Measurements from ENCODE around the gene B3GAT1.
A peak's percentile ranks its signal among the peaks of the same experiment; 100 is the strongest.

B3GAT1 gene

DNA sequence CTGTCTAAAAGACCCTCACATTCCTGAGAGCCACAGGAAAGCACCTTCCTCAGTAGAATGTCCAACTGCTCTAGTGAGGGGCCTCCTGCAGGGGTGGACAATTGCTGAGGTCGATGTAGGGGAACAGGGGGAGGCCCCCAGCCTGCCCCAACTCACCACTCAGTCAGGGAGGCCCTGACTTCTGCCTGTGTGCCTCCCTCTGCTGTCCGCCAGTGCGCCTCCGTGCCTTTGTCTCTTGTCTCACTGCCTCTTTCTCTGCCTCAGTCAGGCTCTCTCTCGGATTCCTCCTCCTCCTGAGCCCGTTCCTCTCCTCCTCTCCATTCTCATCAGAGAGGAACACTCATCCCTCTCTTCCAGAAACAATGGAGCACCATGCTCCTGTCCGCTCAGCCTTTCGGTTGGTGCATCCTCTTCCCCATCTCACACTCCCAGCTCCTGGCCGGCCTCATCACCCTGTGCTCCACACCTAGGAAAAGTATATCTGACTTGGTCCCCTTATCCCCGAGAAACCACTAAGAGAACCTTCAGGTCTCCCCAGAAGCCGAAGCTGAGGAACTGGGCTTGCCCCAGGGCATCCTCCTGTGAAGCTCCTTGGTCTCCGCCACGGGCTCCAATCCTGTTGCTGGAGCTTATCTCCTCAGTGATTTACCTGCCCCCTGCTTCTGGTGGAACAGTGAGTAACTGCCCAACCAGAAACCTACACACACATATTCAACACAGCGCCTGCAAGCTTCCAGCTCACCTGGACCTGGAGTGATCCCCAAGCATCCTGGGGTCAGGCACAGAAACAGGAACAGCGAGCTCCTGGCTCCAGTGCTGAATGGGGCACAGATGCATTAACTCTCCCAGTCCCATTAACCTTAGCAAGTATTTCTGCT lies 2.3 kb downstream of the B3GAT1 start:
- DNase-seq (ENCODE audit: low spot score): no peak

DNA sequence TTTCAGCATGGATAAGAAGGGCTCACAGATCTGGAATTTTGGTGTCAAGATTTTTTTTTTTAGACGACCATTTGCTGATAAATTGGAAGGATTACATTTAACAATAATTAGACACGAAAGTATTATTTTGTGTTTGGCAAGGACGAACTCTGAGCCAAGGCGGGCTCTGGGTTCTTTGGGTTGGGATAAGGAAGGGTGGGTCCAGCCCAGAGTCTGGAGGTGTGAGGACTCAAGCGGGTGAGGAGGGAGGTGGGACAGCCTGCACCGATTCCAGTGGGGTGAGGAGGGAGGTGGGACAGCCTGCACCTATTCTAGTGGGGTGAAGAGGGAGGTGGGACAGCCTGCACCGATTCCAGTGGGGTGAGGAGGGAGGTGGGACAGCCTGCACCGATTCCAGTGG lies 4.1 kb downstream of the B3GAT1 start:
- no peak for DNase-seq (ENCODE audit: low spot score)

DNA sequence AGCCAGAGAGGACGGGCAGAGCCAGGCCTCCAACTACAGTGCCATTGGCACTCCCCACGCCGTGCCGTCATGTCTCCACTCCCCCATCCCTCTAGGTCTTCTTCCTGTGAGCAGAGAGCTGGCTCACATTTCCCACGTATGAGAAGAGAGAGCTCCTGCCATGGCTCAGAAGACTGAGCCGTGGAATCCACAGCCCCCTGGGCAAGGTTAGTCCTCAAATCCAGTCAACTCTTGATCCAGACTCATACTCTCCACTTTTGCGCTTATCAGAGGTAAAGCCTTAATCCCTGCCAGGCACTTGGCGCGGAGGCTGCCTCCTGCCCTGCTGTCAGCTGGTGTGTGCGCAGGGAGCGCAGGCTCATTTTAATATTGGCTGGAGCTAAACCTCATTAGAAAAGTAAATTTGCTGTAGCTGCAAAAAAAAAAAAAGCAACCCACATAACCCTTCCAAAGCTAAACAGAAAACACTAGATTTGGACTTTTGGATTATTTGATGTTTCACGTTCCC lies 4.7 kb downstream of the B3GAT1 start:
- DNase-seq (ENCODE audit: low spot score): no peak

DNA sequence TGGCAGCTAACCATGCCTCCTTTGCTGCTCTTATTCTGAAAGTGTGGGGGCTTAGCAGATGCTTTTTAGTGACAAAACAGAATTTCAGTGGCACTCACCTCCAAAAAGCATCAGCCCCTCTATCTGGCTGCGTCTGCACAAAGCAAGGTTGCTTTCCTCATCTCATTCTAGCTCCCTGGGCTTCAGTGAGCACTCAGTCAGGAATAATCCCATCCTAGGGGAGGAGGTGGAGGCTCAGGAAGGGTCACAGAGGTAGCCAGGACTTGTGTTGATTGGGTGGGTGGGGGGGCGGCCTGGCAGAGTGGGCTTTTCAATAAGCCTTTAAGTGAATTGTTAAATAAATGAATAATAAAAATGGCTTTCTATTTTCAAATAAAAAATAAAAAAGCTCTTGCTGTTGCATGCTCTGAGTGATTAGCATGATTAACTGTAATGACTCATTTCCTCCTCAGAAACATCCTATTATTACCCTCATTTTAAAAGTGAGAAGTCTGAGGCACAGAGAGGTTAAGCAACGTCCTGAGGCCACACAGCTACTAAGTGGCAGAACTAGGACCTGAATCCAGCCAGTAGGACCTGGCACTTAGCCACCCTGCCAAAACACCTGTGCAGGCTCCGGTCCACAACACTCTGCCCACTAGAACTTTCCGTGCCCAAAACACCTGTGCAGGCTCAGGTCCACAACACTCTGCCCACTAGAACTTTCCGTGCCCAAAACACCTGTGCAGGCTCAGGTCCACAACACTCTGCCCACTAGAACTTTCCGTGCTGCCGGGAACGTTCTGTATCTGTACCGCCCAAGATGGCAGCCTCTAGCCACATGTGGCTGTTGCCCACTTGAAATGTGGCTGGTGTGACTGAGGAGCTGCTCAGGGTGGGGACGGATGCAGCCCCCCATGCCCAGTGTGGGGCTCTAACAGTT lies 5.5 kb downstream of the B3GAT1 start:
- no peak for DNase-seq (ENCODE audit: low spot score)

DNA sequence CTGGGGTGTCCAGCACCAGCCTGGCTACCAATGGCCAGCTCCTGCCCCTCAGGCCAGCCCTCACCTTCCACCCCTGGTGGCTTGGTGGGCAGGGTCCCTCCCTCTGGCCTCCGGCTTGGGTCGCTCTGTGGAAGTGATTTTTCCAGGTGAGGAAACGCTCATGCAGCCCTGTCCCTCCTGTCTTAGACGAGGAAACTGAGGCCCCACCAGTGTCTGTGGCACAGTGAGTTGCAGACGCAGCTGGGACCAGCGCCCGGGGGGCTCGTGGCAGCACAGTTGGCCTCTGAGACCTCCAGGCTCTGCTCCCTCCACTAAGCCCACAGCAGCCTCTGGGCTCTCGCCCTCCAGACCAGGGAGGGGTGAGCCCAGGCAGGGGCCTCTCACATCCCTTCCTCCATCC lies 6.2 kb downstream of the B3GAT1 start:
- no peak for DNase-seq (ENCODE audit: low spot score)

DNA sequence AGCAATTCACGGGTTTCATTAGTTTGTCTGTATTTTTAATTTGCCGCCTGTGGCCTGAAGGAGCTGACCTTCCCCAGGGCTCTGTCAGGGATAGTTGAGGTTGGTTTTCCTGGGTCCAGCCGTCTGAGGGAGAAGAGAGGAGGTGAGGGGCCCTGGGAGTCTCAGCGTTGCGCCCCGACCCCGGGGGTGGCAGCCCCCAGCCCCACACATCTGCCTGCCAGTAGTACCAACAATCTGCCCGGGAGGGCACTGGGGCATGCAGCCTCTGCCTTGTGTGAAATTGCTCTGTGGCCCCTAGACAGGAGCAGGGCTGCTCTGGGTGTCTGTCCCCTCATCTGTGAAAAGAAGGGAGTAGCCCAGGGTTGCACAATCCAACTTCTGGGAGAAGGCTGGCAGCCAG lies 6.6 kb downstream of the B3GAT1 start:
- DNase-seq (ENCODE audit: low spot score): no peak

DNA sequence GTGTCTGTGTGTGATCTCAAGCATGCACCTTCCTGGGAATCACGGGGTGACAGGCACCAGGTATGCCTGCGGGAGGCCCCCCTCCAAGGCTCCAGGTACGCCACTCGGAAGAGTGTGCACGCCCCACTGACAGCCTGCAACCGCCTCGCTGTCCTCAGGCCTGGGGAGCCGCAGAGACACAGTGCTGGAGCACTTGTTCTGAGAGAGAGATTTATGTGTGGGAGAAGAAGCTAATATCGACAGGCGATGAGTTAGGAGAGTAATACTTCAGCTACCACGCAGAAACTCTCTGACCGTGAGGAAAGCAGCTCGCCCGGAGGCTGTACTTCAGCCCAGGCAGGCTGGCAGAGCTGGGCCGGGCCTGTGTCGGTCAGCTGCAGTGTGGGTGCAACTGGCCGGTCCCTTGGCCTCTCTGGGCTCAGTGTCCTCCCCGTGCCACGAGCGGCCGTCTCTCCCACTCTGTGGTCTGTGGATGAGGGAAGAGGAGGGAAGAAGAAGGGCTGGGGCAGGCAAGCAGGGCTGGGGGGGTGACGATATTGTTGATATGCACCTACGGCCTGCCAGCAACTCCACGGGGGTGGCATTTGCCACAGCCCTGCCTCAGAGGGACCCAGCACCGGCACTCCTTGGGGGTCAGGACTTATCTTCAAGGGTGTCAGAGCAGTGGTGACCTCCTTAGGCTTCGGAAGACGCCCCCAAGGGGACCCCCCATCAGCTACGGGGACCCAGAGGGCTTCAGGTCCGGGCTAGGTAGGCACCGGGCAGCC lies 7.3 kb downstream of the B3GAT1 start:
- no peak for DNase-seq (ENCODE audit: low spot score)

DNA sequence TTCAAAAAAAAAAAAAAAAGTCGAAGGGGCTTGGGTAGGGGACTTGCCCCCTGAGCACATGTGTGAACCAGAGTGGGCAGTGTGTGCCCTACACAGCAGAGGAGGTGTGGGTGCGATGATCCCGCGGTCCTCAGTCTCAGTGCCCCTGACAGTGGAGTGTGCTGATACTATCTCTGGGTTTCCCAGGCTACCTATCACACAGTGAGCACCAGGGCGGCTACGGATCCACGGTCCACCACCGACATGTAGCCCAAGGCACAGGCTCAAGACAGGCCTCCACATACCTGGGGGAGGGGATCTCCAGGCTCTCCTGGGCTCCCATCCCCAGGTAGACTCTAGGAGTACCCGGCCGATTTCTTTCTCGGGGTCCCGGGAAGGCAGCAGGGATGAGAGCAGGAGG lies 9.1 kb downstream of the B3GAT1 start:
- no peak for DNase-seq (ENCODE audit: low spot score)

DNA sequence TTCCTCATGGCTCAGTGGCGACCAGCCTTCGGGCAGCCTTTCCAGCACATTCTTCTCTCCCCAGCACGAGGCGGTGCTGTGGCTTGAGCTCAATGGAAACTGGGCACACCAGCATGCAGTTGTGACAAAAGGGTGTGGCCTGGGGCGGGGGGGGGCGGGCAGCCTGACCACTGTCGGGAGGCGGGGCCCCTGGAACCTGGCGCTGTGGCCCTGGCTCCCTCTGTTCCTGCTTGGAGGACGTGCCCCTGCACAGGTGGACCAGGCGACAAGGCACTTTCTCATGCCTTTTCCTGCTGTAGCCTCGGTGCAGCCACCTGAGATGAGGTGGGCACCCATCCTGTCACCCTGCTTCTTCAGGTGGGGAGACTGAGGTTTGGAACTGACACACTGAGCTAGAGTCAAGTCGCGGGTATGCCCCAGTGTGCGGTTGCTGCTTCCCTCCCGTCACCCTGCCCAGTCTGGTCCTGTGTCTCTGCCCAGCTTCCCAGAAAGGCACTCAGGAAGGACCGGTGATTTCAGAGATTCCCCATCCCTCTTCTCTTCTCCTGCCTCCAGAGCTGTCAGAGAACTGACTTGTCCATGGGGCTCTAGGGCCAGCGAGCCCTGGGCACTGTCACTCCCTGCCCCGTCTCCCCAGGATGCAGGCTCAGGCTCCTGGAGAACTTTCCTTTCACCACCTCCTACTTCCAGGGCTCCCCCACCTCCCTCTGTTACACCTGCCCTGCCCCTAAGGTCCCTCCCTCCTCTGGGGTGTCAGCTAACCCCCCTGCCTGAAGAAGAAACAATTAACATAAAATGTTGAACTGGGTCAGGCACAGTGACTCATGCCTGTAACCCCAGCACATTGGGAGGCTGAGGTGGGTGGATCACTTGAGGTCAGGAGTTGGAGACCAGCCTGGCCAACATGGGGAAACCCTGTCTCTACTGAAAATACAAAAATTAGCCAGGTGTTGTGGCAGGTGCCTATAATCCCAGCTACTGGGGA lies 9.9 kb downstream of the B3GAT1 start:
- DNase-seq (ENCODE audit: low spot score): no peak

DNA sequence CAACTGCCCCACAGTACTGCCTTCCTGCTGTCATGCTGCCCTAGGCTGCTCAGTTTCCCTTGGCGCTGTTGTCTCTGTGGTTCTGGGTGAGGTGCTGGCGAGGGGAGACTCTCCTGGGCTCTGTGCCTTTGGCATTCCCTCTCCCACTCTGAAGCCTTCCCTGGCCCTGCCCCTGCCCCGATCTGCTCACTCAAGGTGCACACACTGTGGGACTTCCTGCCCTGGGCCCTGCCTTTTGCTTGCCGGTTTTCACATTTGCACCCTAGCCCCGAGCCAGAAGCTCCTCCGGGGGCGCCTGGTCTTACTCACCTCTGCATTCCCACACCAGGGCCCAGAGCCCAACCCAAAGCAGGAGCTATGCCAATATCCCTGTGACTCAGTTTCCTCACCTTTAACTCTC lies 12.0 kb downstream of the B3GAT1 start:
- DNase-seq (ENCODE audit: low spot score): no peak

DNA sequence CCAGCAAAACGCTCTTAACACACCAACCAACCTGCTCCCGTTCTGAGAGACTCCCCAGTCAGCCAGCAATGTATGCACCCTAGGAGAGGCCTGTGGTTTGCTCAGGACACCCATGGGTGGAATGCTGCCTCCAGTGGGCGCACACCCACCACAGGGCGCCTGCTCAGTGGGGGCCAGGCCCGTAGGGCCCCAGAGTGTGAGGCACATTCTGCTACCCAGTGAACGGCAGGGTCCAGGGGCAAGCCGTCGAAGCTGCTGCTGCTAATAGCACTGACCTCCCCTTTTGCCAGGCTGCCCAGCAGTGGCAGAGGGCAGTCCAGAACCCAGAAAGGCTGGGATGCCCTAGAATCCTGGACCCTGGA lies 12.8 kb downstream of the B3GAT1 start:
- no peak for DNase-seq (ENCODE audit: low spot score)

DNA sequence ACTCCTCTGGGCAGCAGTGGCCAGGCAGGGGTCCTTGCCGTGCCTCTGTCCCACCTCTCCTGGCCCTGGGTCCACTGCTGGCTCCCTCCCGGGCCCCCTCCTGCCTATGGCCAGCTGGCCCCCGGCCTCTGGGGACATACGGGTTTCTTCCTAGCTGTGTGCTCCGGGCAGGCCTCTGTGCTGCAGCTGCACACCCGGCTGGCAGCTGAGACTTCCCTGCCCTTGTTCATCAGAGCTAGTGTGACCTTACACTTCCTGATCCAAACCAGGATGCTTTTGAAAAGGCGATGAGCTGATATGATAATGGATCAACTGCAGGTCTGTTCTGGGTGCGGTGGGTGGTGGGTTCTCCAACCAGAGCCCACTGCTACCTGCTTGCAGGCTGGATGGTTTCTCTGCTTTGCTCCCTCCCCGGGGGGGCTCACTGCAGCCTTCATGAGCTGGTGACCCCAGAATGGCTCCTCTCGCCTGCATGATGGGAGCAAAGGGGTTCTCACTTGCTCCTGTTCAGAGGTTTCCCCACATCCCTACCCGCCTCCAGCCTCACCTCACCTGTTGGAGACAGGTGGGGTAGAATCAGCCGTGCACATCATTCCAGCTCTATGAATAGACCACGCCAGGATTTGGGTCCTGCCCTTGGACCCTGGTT lies 13.3 kb downstream of the B3GAT1 start:
- no peak for DNase-seq (ENCODE audit: low spot score)

DNA sequence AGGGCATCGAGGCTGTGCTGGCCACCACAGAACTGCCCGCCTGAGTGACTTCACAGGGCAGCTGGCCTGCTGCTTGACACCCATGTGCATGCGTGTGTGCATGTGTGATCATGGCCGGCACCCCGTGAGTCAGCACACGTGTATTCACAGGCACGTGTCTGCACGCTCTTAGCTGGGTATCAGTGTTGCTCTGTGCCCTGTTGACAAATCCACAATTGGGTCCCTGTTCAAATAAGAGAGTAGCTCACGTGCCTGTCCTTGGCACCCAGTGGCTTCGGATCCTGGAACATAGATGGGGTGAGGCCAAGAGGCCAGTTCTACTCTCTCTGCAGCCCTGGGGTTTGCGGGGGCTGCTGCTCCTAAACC lies 14.0 kb downstream of the B3GAT1 start:
- DNase-seq (ENCODE audit: low spot score): no peak

DNA sequence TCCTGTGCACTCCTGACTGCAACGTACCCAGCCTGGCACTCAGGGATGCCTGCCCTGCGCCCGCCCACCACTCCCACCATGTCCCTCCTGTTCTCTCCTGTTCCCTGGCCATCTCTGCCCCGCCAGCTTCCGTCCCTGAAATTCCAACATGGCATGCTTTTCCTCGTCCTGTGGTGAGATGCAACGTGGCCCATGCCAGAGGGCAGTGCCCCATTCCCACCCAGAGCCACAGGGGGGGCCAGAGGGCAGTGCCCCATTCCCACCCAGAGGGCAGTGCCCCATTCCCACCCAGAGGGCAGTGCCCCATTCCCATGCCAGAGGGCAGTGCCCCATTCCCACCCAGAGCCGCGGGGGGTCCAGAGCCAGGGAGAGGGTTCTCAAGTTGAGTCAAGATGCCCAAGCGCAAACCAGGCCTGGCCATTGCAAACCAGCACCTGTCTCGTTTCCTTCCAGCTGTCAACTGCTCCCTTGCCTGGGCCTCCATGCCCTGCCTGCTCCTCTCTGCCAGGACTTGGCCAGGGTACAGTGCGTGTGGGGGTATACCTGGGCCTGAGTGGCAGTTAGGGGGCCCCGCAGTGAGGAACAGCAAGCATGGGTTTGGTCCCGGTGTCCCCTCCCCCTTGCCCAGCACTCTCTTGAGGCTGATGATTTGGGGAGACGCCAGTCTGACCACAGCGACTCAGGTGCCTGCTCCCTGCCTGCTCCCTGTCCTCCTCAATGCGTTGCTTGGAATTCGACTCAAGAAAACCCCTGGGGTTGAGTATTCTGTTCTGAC lies 14.6 kb downstream of the B3GAT1 start:
- no peak for DNase-seq (ENCODE audit: low spot score)

DNA sequence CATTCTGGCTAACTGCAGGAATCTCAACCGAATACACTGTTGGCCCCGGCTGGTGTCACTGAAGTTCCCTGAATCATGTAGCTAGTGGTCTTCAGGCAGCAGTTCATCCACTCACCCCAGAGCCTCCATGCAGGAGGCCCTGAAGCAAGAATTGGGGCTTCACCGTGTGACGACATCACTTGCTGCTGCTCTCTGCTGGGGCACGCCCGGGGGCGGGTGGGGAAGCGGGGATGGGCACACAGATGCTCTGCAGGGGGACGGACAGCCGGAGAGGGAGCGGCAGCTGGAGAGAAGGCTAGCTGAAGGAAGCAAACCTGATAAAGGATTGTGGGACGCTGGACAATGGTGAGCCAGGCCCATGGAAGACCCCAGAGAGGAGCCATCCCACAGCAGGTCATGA lies 17.0 kb downstream of the B3GAT1 start:
- no peak for DNase-seq (ENCODE audit: low spot score)

DNA sequence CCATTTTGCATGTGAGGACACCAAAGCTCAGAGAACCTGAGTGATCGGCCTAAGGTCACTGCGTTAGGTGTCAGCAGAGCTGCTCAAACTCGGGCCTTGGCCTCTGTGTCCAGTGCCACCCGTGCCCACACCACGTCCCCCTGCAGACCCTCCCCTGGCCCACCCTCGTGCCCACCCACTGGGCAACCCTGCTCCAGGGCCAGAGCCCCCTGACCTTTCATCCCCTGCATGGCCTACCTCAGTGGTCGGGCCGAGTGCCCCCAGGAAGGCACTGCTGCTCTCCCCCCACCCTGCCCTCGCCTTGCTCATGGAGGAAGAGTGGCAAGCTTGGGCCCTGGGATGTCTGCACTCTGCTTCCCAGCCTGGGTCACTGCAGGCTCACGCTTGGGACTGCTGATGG lies 17.7 kb downstream of the B3GAT1 start:
- DNase-seq (ENCODE audit: low spot score): no peak

DNA sequence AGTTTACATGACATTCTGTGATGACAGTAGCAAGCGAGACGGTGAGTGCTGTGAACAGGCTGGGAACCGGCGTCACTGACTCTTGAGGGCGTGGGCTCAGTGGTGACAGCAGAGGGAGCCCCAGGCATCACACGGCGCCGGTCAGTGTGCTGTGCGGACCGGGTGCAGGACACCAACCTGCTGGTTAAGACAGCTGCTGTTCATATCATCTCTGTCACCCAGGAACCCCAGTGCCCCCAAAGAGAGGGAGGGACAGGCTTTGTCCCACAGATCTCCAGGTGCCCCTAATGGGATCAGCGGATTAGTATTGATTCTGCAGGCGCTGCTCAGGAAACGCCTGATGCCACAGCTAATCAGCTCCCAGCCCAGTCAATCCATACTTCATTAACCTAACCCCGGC lies 18.4 kb downstream of the B3GAT1 start:
- peak; percentile 66 for DNase-seq (ENCODE audit: low spot score)

DNA sequence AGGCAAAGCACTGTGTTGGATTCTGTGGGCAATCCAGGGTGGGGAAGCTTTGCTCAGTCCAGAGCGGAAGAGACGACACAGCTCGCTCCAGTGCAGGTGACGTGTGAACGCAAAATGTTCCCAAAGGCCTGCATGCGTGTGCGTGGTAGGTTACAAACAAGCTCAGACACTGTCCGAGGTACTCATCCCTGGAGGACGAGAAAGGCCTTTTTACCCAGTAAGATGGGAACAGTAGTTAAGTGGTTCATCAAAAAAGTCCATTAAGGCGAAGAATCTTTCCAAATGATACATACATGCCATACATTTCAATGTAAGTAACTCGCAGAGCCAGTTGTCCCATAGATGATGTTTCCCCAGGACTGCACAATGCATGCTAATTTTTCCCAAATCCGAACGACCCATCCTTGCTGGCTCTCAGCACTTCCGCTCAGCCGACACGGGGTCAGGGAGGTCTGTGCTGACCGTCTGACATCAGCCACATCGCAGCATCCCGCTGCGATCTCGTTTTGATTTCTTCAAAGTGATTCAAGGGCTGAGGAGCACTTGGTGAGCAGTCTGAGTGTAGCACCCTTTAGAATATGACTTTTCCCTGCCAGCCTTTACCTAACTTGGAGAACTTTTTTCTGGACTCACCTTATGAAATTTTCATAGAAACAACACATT lies 19.0 kb downstream of the B3GAT1 start:
- DNase-seq (ENCODE audit: low spot score): no peak

DNA sequence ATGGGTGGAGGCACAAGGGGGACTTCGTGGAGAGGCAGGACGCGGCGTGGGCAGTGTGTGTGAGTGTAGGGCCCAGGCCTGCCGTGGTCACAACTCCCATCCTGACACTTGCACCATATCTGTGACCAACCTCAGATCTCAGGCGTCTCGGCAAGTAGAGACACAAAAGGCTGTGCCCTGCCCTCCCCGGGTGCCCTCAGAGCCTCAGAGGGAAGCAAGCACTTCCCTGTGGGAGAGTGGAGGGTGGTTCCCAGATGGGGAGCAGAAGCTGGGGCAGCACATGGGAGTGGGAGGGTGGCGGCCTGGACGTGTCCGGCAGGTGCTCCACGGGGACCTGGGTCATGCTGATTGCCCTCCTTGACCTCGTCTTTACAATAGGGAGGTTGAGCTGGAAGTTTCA lies 20.4 kb downstream of the B3GAT1 start:
- DNase-seq (ENCODE audit: low spot score): no peak
